GM12878 (cell line): Measurements from ENCODE around the gene MT1B. TPM values are rescaled to one million over a fixed set of nuclear protein-coding genes. Genes with fewer than 3 reads are reported as not detected.

Experiments used
- ATAC-seq: fragments of 200-7000 bp; cut with Tn5 transposase; 3 replicates; pipeline ENCODE4 v1.9.1; 2020; ENCODE audit warnings: mild to moderate bottlenecking, moderate library complexity
- BruUV-seq: library from RNA; stranded (reverse); fragments of 400-500 nt; replicated peaks from 2 replicates; lab custom pipeline; 2021; lab: Mats Ljungman, UMichigan
- CTCF ChIA-PET: fragments of 300-600 bp; sonication (Branson Sonifier 250); formaldehyde crosslinking; extraction: SDS; loops from one replicate; lab custom pipeline; 2021; ENCODE audit warnings: inconsistent platforms; lab: Yijun Ruan, JAX
- POLR2A ChIA-PET: fragments of 350-600 bp; formaldehyde crosslinking; extraction: SDS; loops from one replicate; lab custom pipeline; 2021; ENCODE audit warnings: inconsistent platforms; lab: Charles Lee
- RAD21 ChIA-PET: fragments of 300-600 bp; sonication (Branson Sonifier 250); formaldehyde crosslinking; loops from one replicate; lab custom pipeline; 2023; ENCODE audit warnings: antibody characterized with exemption; ENCODE audit not compliant: unreplicated experiment; lab: Charles Lee
- SMC1A ChIA-PET: fragments of 300-600 bp; sonication (Branson Sonifier 250); formaldehyde crosslinking; loops from one replicate; lab custom pipeline; 2023; ENCODE audit not compliant: unreplicated experiment, uncharacterized antibody; lab: Charles Lee
- DNase-seq: peaks from one replicate; pipeline ENCODE4 v3.0.0-alpha.2; 2011; ENCODE audit warnings: low read depth, low spot score
- FAIRE-seq: peaks from 3 replicates; lab custom pipeline; 2011; peaks lifted over from hg19 to GRCh38; lab: Jason Lieb, UNC
- H2AFZ ChIP-seq: 2 replicates; pipeline ENCODE4 v1.6.0; 2011; ENCODE audit warnings: low read depth, low read length, control low read depth; ENCODE audit not compliant: control insufficient read depth
- H3K27ac ChIP-seq: 2 replicates; pipeline ENCODE4 v1.5.1; 2011; ENCODE audit warnings: control low read depth; ENCODE audit not compliant: control insufficient read depth, insufficient read depth
- H3K27me3 ChIP-seq, 2 experiments: replicated peaks in 1 of 2; 2 replicates each; pipeline versions ENCODE4 v1.6.0 to v1.6.1; 2011; ENCODE audit warnings: low read length in 1 of 2; ENCODE audit not compliant: control insufficient read depth in 2 of 2, insufficient read depth in 2 of 2
- H3K36me3 ChIP-seq, 2 experiments: 2 replicates each; pipeline ENCODE4 v1.5.1; 2011; ENCODE audit warnings: low read length in 1 of 2; ENCODE audit not compliant: control insufficient read depth in 2 of 2, insufficient read depth in 2 of 2
- H3K4me1 ChIP-seq: 2 replicates; pipeline ENCODE4 v1.6.1; 2011; ENCODE audit warnings: mild to moderate bottlenecking, low read length, moderate library complexity, mixed read lengths; ENCODE audit not compliant: control insufficient read depth, insufficient read depth
- H3K4me2 ChIP-seq: 2 replicates; pipeline ENCODE4 v1.6.0; 2011; ENCODE audit warnings: control low read depth; ENCODE audit not compliant: control insufficient read depth, insufficient read depth
- H3K4me3 ChIP-seq: fragments of 200-600 bp; sonication (generic); 2 replicates; pipeline ENCODE4 v1.5.1; 2016
- H3K79me2 ChIP-seq: 2 replicates; pipeline ENCODE4 v1.6.0; 2011; ENCODE audit warnings: low read length; ENCODE audit not compliant: control insufficient read depth, insufficient read depth
- H3K9ac ChIP-seq: 2 replicates; pipeline ENCODE4 v1.8.0; 2011; ENCODE audit warnings: low read length, control low read depth, mixed read lengths; ENCODE audit not compliant: control insufficient read depth, insufficient read depth
- H3K9me3 ChIP-seq: replicated peaks from 3 replicates; pipeline ENCODE4 v1.5.1; 2011; ENCODE audit warnings: mild to moderate bottlenecking, low read length; ENCODE audit not compliant: control insufficient read depth, insufficient read depth
- H4K20me1 ChIP-seq: 2 replicates; pipeline ENCODE4 v1.6.0; 2011; ENCODE audit not compliant: control insufficient read depth, insufficient read depth
- ATF2 ChIP-seq: IDR thresholded peaks from 2 replicates; pipeline ENCODE4 v1.6.1; 2012; ENCODE audit warnings: low read length, inconsistent platforms
- IKZF2 ChIP-seq, 2 experiments: fragments of 450-650 bp; IDR thresholded peaks; 2 replicates each; pipeline ENCODE4 v1.6.1; 2017; ENCODE audit warnings: mild to moderate bottlenecking in 2 of 2, moderate library complexity in 2 of 2
- MEF2A ChIP-seq: IDR thresholded peaks from 2 replicates; pipeline ENCODE4 v1.6.1; 2011; ENCODE audit warnings: low read depth, mild to moderate bottlenecking, low read length, moderate library complexity; ENCODE audit not compliant: insufficient read depth
- MLLT1 ChIP-seq: fragments of 450-650 bp; IDR thresholded peaks from 2 replicates; pipeline ENCODE4 v1.6.1; 2016; ENCODE audit warnings: mild to moderate bottlenecking
- NR2F1 ChIP-seq: fragments of 450-650 bp; conservative IDR thresholded peaks from 2 replicates; pipeline ENCODE4 v1.6.1; 2017; ENCODE audit warnings: mild to moderate bottlenecking
- SMC3 ChIP-seq: IDR thresholded peaks from 2 replicates; pipeline ENCODE4 v1.6.1; 2011; ENCODE audit warnings: low read length, improper control_type of control experiment, borderline replicate concordance
- TAF1 ChIP-seq: IDR thresholded peaks from 2 replicates; pipeline ENCODE4 v1.6.1; 2011; ENCODE audit warnings: mild to moderate bottlenecking, low read depth, low read length, borderline replicate concordance
- ZNF217 ChIP-seq: fragments of 450-650 bp; IDR thresholded peaks from 2 replicates; pipeline ENCODE4 v1.6.1; 2017; ENCODE audit warnings: antibody characterized with exemption, mild to moderate bottlenecking
- WGBS: methylation state at CpG from one replicate; pipeline ENCODE4 v1.1.6; 2016; ENCODE audit warnings: low lambda C conversion rate; ENCODE audit not compliant: insufficient replicate concordance, insufficient coverage; ENCODE audit errors: missing lambda C conversion rate; 5-methylcytosine and 5-hydroxymethylcytosine counted together
- in situ Hi-C: fragments of 300-500 bp; cut with MboI; formaldehyde crosslinking; loops from 9 replicates; pipeline ENCODE4 v1.14.3; 2018; ENCODE audit warnings: mixed read lengths
- intact Hi-C: fragments of 100-400 bp; cut with micrococcal nuclease; formaldehyde crosslinking; loops from one replicate; pipeline ENCODE4 v1.14.2; 2022; ENCODE audit not compliant: unreplicated experiment
- polyA plus RNA-seq, 11 experiments: library from polyadenylated mRNA; depleted of rRNA in 4 of 11; unstranded in 6 of 11; stranded (reverse) in 5 of 11; fragments of >200 nt; fragmentation: Nextera tagmentation in 4 of 11; fragmentation: Illumina TruSeq in 1 of 11; extraction: Ambion mirVana in 4 of 11; extraction: Trizol in 1 of 11; gene quantifications; 1 replicate in 1 of 11; 2 replicates in 10 of 11; pipeline versions ENCODE4 v1.2.1 to v1.2.3, GENCODE V29; 2011 to 2016; ENCODE audit warnings: inconsistent platforms in 2 of 11, missing spikeins in 2 of 11, low read depth in 1 of 11
- total RNA-seq, 4 experiments: library from RNA; depleted of rRNA in 3 of 4; stranded (reverse); fragments of >200 nt in 3 of 4; fragmentation: Illumina TruSeq in 1 of 4; extraction: Trizol in 1 of 4; gene quantifications; 2 replicates each; pipeline versions ENCODE4 v1.2.1 to v1.2.3, GENCODE V29; 2013 to 2021
- TF ChIP-seq, protein P1 (sequence below): fragments of 150-350 bp; IDR thresholded peaks from 2 replicates; pipeline ENCODE4 v1.6.1; 2016; ENCODE audit warnings: low read depth, low read length
- TF ChIP-seq, protein P2 (sequence below): fragments of 450-650 bp; IDR thresholded peaks from 2 replicates; pipeline ENCODE4 v1.6.1; 2018; ENCODE audit warnings: mild to moderate bottlenecking, low read depth, moderate library complexity; ENCODE audit not compliant: partially characterized antibody
- TF ChIP-seq, protein P3 (sequence below): IDR thresholded peaks from 2 replicates; pipeline ENCODE4 v1.6.1; 2011; ENCODE audit warnings: mild to moderate bottlenecking, low read depth, low read length, moderate library complexity; ENCODE audit not compliant: insufficient replicate concordance

Gene MT1B
- total and polyA plus RNA-seq, 10 of the 15 experiments (the other 5 are each of a cell fraction or from before 2014, with no cell fraction given) = not detected

- in situ Hi-C loops = loop anchor here (25.0 kb wide), 1 partner anchor 745 kb away; no protein-coding TSS in a partner anchor
- TF ChIP-seq TAF1 (peak; percentile 70), MEF2A (no peak), ZNF217 (no peak), MLLT1 (no peak), IKZF2 (IDR thresholded peaks at IDR 0.05) (peak; percentile 33 to 68; a peak in 3 of 4 replicates), NR2F1 (no peak), ATF2 (no peak), SMC3 (no peak)
- TF ChIP-seq, protein P1, sequence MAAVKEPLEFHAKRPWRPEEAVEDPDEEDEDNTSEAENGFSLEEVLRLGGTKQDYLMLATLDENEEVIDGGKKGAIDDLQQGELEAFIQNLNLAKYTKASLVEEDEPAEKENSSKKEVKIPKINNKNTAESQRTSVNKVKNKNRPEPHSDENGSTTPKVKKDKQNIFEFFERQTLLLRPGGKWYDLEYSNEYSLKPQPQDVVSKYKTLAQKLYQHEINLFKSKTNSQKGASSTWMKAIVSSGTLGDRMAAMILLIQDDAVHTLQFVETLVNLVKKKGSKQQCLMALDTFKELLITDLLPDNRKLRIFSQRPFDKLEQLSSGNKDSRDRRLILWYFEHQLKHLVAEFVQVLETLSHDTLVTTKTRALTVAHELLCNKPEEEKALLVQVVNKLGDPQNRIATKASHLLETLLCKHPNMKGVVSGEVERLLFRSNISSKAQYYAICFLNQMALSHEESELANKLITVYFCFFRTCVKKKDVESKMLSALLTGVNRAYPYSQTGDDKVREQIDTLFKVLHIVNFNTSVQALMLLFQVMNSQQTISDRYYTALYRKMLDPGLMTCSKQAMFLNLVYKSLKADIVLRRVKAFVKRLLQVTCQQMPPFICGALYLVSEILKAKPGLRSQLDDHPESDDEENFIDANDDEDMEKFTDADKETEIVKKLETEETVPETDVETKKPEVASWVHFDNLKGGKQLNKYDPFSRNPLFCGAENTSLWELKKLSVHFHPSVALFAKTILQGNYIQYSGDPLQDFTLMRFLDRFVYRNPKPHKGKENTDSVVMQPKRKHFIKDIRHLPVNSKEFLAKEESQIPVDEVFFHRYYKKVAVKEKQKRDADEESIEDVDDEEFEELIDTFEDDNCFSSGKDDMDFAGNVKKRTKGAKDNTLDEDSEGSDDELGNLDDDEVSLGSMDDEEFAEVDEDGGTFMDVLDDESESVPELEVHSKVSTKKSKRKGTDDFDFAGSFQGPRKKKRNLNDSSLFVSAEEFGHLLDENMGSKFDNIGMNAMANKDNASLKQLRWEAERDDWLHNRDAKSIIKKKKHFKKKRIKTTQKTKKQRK = no peak
- TF ChIP-seq, protein P2, sequence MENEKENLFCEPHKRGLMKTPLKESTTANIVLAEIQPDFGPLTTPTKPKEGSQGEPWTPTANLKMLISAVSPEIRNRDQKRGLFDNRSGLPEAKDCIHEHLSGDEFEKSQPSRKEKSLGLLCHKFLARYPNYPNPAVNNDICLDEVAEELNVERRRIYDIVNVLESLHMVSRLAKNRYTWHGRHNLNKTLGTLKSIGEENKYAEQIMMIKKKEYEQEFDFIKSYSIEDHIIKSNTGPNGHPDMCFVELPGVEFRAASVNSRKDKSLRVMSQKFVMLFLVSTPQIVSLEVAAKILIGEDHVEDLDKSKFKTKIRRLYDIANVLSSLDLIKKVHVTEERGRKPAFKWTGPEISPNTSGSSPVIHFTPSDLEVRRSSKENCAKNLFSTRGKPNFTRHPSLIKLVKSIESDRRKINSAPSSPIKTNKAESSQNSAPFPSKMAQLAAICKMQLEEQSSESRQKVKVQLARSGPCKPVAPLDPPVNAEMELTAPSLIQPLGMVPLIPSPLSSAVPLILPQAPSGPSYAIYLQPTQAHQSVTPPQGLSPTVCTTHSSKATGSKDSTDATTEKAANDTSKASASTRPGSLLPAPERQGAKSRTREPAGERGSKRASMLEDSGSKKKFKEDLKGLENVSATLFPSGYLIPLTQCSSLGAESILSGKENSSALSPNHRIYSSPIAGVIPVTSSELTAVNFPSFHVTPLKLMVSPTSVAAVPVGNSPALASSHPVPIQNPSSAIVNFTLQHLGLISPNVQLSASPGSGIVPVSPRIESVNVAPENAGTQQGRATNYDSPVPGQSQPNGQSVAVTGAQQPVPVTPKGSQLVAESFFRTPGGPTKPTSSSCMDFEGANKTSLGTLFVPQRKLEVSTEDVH = no peak
- TF ChIP-seq, protein P3, sequence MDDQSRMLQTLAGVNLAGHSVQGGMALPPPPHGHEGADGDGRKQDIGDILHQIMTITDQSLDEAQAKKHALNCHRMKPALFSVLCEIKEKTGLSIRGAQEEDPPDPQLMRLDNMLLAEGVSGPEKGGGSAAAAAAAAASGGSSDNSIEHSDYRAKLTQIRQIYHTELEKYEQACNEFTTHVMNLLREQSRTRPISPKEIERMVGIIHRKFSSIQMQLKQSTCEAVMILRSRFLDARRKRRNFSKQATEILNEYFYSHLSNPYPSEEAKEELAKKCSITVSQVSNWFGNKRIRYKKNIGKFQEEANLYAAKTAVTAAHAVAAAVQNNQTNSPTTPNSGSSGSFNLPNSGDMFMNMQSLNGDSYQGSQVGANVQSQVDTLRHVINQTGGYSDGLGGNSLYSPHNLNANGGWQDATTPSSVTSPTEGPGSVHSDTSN = no peak
Measured at GRCh38 chr16:56681939-56682702, 30.4 kb downstream of the MT1B start, which contains the start of gene MT1X. MT1X (plus strand) TSS chr16:56682470; CDS start chr16:56682541, 71 bp downstream.

More at GRCh38 chr16:56681939-56682702, 30.4 kb downstream of the MT1B start, which contains the start of gene MT1X:
- peak within 1 kb of the TSS; percentile 100 for H3K4me2 ChIP-seq
- no peaks in the 10 kb centered on the region; a peak in 1 of 4 replicates for H3K27me3 ChIP-seq
- peaks cover 12% of the 10 kb centered on the region for H3K4me1 ChIP-seq
- WGBS = 1% methylated on average over 44 of the region's 49 CpGs
- POLR2A ChIA-PET = interaction anchor here (0.7 kb wide), 1 partner anchor 72 kb away, joined by 3 read pairs; no protein-coding TSS in a partner anchor
- H2AFZ ChIP-seq = peak within 1 kb of the TSS; percentile 97
- DNase-seq (peak; percentile 7), ATAC-seq (peak; percentile 100), FAIRE-seq (peak; percentile 49)
- no peaks in the 10 kb centered on the region for H3K36me3 ChIP-seq
- H4K20me1 ChIP-seq = no peaks in the 10 kb centered on the region
- H3K4me3 ChIP-seq = peak within 1 kb of the TSS; percentile 76
- RAD21 ChIA-PET = interaction anchor here (1.0 to 1.2 kb wide), 3 partner anchors 8 to 70 kb away, joined by 3 read pairs; no protein-coding TSS in a partner anchor
- intact Hi-C loops = loop anchor here (1.0 kb wide), 1 partner anchor 73 kb away; no protein-coding TSS in a partner anchor
- H3K9ac ChIP-seq = peak within 1 kb of the TSS; percentile 84
- peak within 1 kb of the TSS; percentile 39; the same call in 1 of the 2 replicates for H3K27ac ChIP-seq
- CTCF ChIA-PET = interaction anchor here (1.6 to 2.5 kb wide), 2 partner anchors 19 to 325 kb away, joined by 3 to 13 read pairs; no protein-coding TSS in a partner anchor
- no peaks in the 10 kb centered on the region for H3K79me2 ChIP-seq
- SMC1A ChIA-PET = interaction anchor here (1.1 to 1.5 kb wide), 3 partner anchors 20 to 105 kb away, joined by 3 to 11 read pairs (median 3); no protein-coding TSS in a partner anchor
- H3K9me3 ChIP-seq = no peaks in the 10 kb centered on the region
- BruUV-seq = no TSS peak
